Peyer's patch (tissue), 4 donors: Measurements from ENCODE around the gene TMEM135. TPM values are rescaled to one million over a fixed set of nuclear protein-coding genes. Genes with fewer than 3 reads are reported as not detected.
A peak's percentile ranks its signal among the peaks of the same experiment; 100 is the strongest.
"Not testable (repeated sequence)": the region's sequence is repeated elsewhere in the genome, so short reads cannot be mapped to it uniquely, and the experiment has no call there.

Experiments
- DNase-seq, 3 donors: peaks; one replicate each; pipeline ENCODE4 v3.0.0-alpha.2; 2017 to 2019
- H3K27ac ChIP-seq, 4 donors: fragments of 200-600 bp; sonication (generic); one replicate each; pipeline ENCODE4 v1.5.1; 2016 to 2019
- H3K27me3 ChIP-seq, 2 donors: fragments of 200-600 bp; sonication (generic); one replicate each; pipeline ENCODE4 v1.5.1; 2019
- H3K36me3 ChIP-seq, 3 donors: fragments of 200-600 bp; sonication (generic); one replicate each; pipeline ENCODE4 v1.5.1; 2016 to 2019
- H3K4me1 ChIP-seq, 4 donors: fragments of 200-600 bp; sonication (generic); one replicate each; pipeline ENCODE4 v1.5.1; 2016 to 2019
- H3K4me3 ChIP-seq, 4 donors: fragments of 200-600 bp; sonication (generic); 1 replicate in 3 of 4; 2 replicates in 1 of 4; pipeline ENCODE4 v1.5.1; 2016 to 2019; ENCODE audit warnings: mild to moderate bottlenecking in 1 of 4
- H3K9me3 ChIP-seq, 4 donors: fragments of 200-600 bp; sonication (generic); one replicate each; pipeline ENCODE4 v1.5.1; 2016 to 2019; ENCODE audit warnings: mild to moderate bottlenecking in 1 of 4
- CTCF ChIP-seq, 6 experiments: fragments of 450-650 bp in 4 of 6; fragments of 200-600 bp in 2 of 6; sonication (generic) in 1 of 6; IDR thresholded peaks; one replicate each; pipeline ENCODE4 v1.5.1; 2017 to 2019; ENCODE audit warnings: antibody characterized with exemption in 6 of 6, mild to moderate bottlenecking in 3 of 6, moderate library complexity in 1 of 6
- POLR2A ChIP-seq, 2 donors: fragments of 450-650 bp; IDR thresholded peaks; one replicate each; pipeline ENCODE4 v1.5.1; 2017; ENCODE audit warnings: antibody characterized with exemption in 2 of 2, mild to moderate bottlenecking in 2 of 2, moderate library complexity in 2 of 2
- total RNA-seq, 4 donors: library from RNA; depleted of rRNA; stranded (reverse); fragments of >200 nt; gene quantifications; one replicate each; pipeline ENCODE4 v1.1.0, GENCODE V29; 2016

The TMEM135 gene
- total RNA-seq, 4 donors from 2014 or later: 23.1 to 58.2 (median 40.1) TPM

GRCh38 chr11:87275176-87275575 lies 237.4 kb downstream of the TMEM135 start:
- no peaks in the 10 kb centered on the region for H3K4me1 ChIP-seq
- no peak overlapping the region for H3K27ac ChIP-seq
- no peaks in the 10 kb centered on the region for H3K27me3 ChIP-seq
- H3K4me3 ChIP-seq: no peak overlapping the region
- no peaks in the 10 kb centered on the region for H3K36me3 ChIP-seq
- H3K9me3 ChIP-seq: no peaks in the 10 kb centered on the region
- no peak for TF ChIP-seq CTCF (IDR thresholded peaks at IDR 0.05)
- TF ChIP-seq POLR2A (IDR thresholded peaks at IDR 0.05): no peak
- no peak for DNase-seq

GRCh38 chr11:87280143-87280542 lies 242.4 kb downstream of the TMEM135 start:
- Histone ChIP-seq H3K27ac (no peak overlapping the region), H3K27me3 (no peaks in the 10 kb centered on the region), H3K9me3 (no peaks in the 10 kb centered on the region), H3K36me3 (no peaks in the 10 kb centered on the region), H3K4me3 (no peak overlapping the region), H3K4me1 (no peaks in the 10 kb centered on the region)
- TF ChIP-seq POLR2A (IDR thresholded peaks at IDR 0.05) (no peak), CTCF (IDR thresholded peaks at IDR 0.05) (no peak)
- no peak for DNase-seq

- H3K4me1 ChIP-seq: no peaks in the 10 kb centered on the region
- H3K27me3 ChIP-seq: no peaks in the 10 kb centered on the region
- no peak overlapping the region for H3K27ac ChIP-seq
- no peak for DNase-seq
- TF ChIP-seq CTCF (IDR thresholded peaks at IDR 0.05) (peak in 2 of 6 experiments; percentile 23 to 26), POLR2A (IDR thresholded peaks at IDR 0.05) (no peak)
- no peak overlapping the region for H3K4me3 ChIP-seq
- H3K9me3 ChIP-seq: no peaks in the 10 kb centered on the region
- no peaks in the 10 kb centered on the region for H3K36me3 ChIP-seq
These were observed 243.8 kb downstream of the TMEM135 start for GRCh38 chr11:87281496-87281895.

- Histone ChIP-seq H3K36me3 (no peaks in the 10 kb centered on the region), H3K27ac (no peak overlapping the region), H3K4me3 (no peak overlapping the region), H3K9me3 (no peaks in the 10 kb centered on the region), H3K27me3 (no peaks in the 10 kb centered on the region), H3K4me1 (no peaks in the 10 kb centered on the region)
- TF ChIP-seq CTCF (IDR thresholded peaks at IDR 0.05) (no peak), POLR2A (IDR thresholded peaks at IDR 0.05) (no peak)
- no peak for DNase-seq
These were observed 246.6 kb downstream of the TMEM135 start for GRCh38 chr11:87284306-87284705.

GRCh38 chr11:87285674-87286073 lies 247.9 kb downstream of the TMEM135 start:
- H3K36me3 ChIP-seq, H3K9me3 ChIP-seq, H3K27me3 ChIP-seq: not testable (repeated sequence)

GRCh38 chr11:87286338-87286737 lies 248.6 kb downstream of the TMEM135 start:
- TF ChIP-seq POLR2A (IDR thresholded peaks at IDR 0.05) (no peak), CTCF (IDR thresholded peaks at IDR 0.05) (no peak)
- no peaks in the 10 kb centered on the region for H3K27me3 ChIP-seq
- DNase-seq: no peak
- no peaks in the 10 kb centered on the region for H3K9me3 ChIP-seq
- H3K36me3 ChIP-seq: no peaks in the 10 kb centered on the region
- H3K27ac ChIP-seq: no peak overlapping the region
- H3K4me1 ChIP-seq: no peaks in the 10 kb centered on the region
- no peak overlapping the region for H3K4me3 ChIP-seq

More at GRCh38 chr11:87285674-87286073, 247.9 kb downstream of the TMEM135 start:
- DNase-seq, H3K4me3 ChIP-seq, H3K27ac ChIP-seq, H3K4me1 ChIP-seq: not testable (repeated sequence)
